ENCODE data around the gene FBXO15.

The FBXO15 gene

GRCh38 chr18:74063023-74063422 is 84.6 kb downstream of the FBXO15 start:
- DNase-seq (ENCODE audit: low read depth in 2 of 2), result no peak

- no peak for DNase-seq (ENCODE audit: low read depth in 2 of 2)
Measured at GRCh38 chr18:74062037-74062436, 85.6 kb downstream of the FBXO15 start.

GRCh38 chr18:74060579-74060978 is 87.1 kb downstream of the FBXO15 start:
- DNase-seq (ENCODE audit: low read depth in 2 of 2), result no peak

- no peak for DNase-seq (ENCODE audit: low read depth in 2 of 2)
Measured at GRCh38 chr18:74050807-74051206, 96.8 kb downstream of the FBXO15 start.

- DNase-seq (ENCODE audit: low read depth in 2 of 2), result no peak
Measured at GRCh38 chr18:74040459-74041332, 106.9 kb downstream of the FBXO15 start.

GRCh38 chr18:74040008-74040407 is 107.6 kb downstream of the FBXO15 start:
- DNase-seq (ENCODE audit: low read depth in 2 of 2), result no peak

- DNase-seq (ENCODE audit: low read depth in 2 of 2), result no peak
Measured at GRCh38 chr18:74029161-74029560, 118.5 kb downstream of the FBXO15 start.
